Skeletal muscle cell (primary cell): Measurements from ENCODE around the gene CLMN.
A peak's percentile ranks its signal among the peaks of the same experiment; 100 is the strongest.

Experiments used
- DNase-seq: peaks from one replicate; pipeline ENCODE4 v3.0.0-alpha.2; 2010; ENCODE audit warnings: low read depth
- H3K4me3 ChIP-seq: 2 replicates; pipeline ENCODE4 v1.5.1; 2011; ENCODE audit warnings: low read depth, mild to moderate bottlenecking, control low read depth, low read length, moderate library complexity

CLMN gene

GRCh38 chr14:95273001-95273978 lies 46.4 kb downstream of the CLMN start:
- no peak for DNase-seq
- no peak overlapping the region for H3K4me3 ChIP-seq

- DNase-seq, result no peak
- no peak overlapping the region for H3K4me3 ChIP-seq
These were observed 47.7 kb downstream of the CLMN start for GRCh38 chr14:95272057-95272456.

GRCh38 chr14:95270203-95270602 lies 49.5 kb downstream of the CLMN start:
- DNase-seq, result no peak
- no peak overlapping the region for H3K4me3 ChIP-seq

- no peak for DNase-seq
- no peak overlapping the region for H3K4me3 ChIP-seq
These were observed 50.2 kb downstream of the CLMN start for GRCh38 chr14:95269493-95269892.

GRCh38 chr14:95268350-95268749 lies 51.4 kb downstream of the CLMN start:
- no peak for DNase-seq
- H3K4me3 ChIP-seq, result no peak overlapping the region

- no peak for DNase-seq
- no peak overlapping the region for H3K4me3 ChIP-seq
These were observed 52.4 kb downstream of the CLMN start for GRCh38 chr14:95267306-95267705.

GRCh38 chr14:95265106-95266094 lies 54.3 kb downstream of the CLMN start:
- no peak overlapping the region for H3K4me3 ChIP-seq
- peak; percentile 96 for DNase-seq

- no peak for DNase-seq
These were observed 55.3 kb downstream of the CLMN start for GRCh38 chr14:95264271-95264973.

GRCh38 chr14:95263527-95264231 lies 56.0 kb downstream of the CLMN start:
- DNase-seq, result no peak
- no peak overlapping the region for H3K4me3 ChIP-seq

More at GRCh38 chr14:95264271-95264973, 55.3 kb downstream of the CLMN start:
- no peak overlapping the region for H3K4me3 ChIP-seq

- DNase-seq, result no peak
- no peak overlapping the region for H3K4me3 ChIP-seq
These were observed 57.2 kb downstream of the CLMN start for GRCh38 chr14:95262511-95262891.

- no peak for DNase-seq
- no peak overlapping the region for H3K4me3 ChIP-seq
These were observed 57.8 kb downstream of the CLMN start for GRCh38 chr14:95261616-95262510.

GRCh38 chr14:95260537-95261361 lies 59.0 kb downstream of the CLMN start:
- no peak overlapping the region for H3K4me3 ChIP-seq
- peak; percentile 89 for DNase-seq

GRCh38 chr14:95258754-95259593 lies 60.7 kb downstream of the CLMN start:
- no peak overlapping the region for H3K4me3 ChIP-seq

GRCh38 chr14:95258156-95258555 lies 61.6 kb downstream of the CLMN start:
- DNase-seq, result no peak
- no peak overlapping the region for H3K4me3 ChIP-seq

More at GRCh38 chr14:95258754-95259593, 60.7 kb downstream of the CLMN start:
- no peak for DNase-seq

- no peak overlapping the region for H3K4me3 ChIP-seq
- no peak for DNase-seq
These were observed 62.2 kb downstream of the CLMN start for GRCh38 chr14:95257521-95257920.

GRCh38 chr14:95256776-95257060 lies 63.0 kb downstream of the CLMN start:
- no peak for DNase-seq
- H3K4me3 ChIP-seq, result no peak overlapping the region
